Nephron progenitor cell (in vitro differentiated cells): ENCODE data around the gene ACSL4.
A peak's percentile ranks its signal among the peaks of the same experiment; 100 is the strongest.

ENCODE experiments used
- DNase-seq: peaks from one replicate; pipeline ENCODE4 v3.0.0; 2021
- H3K27ac Mint-ChIP-seq: 2 replicates; pipeline ENCODE4 v1.8.0; 2021; ENCODE audit warnings: mild to moderate bottlenecking, moderate library complexity, mixed read lengths
- H3K27me3 Mint-ChIP-seq: 2 replicates; pipeline ENCODE4 v1.8.0; 2021; ENCODE audit warnings: mild to moderate bottlenecking, low read depth, mixed read lengths; ENCODE audit not compliant: poor library complexity
- H3K36me3 Mint-ChIP-seq: 2 replicates; pipeline ENCODE4 v1.8.0; 2021; ENCODE audit warnings: low read depth, mixed read lengths
- H3K4me1 Mint-ChIP-seq: 2 replicates; pipeline ENCODE4 v1.8.0; 2021; ENCODE audit warnings: mixed read lengths
- H3K4me3 Mint-ChIP-seq: 2 replicates; pipeline ENCODE4 v1.8.0; 2021; ENCODE audit warnings: mild to moderate bottlenecking, moderate library complexity, mixed read lengths
- H3K9me3 Mint-ChIP-seq: 2 replicates; pipeline ENCODE4 v1.8.0; 2021; ENCODE audit warnings: mild to moderate bottlenecking, moderate library complexity, mixed read lengths
- CTCF ChIP-seq: fragments of 200-600 bp; sonication (generic); IDR thresholded peaks from 2 replicates; pipeline ENCODE4 v1.5.0; 2021; ENCODE audit warnings: antibody characterized with exemption

Gene ACSL4

DNA sequence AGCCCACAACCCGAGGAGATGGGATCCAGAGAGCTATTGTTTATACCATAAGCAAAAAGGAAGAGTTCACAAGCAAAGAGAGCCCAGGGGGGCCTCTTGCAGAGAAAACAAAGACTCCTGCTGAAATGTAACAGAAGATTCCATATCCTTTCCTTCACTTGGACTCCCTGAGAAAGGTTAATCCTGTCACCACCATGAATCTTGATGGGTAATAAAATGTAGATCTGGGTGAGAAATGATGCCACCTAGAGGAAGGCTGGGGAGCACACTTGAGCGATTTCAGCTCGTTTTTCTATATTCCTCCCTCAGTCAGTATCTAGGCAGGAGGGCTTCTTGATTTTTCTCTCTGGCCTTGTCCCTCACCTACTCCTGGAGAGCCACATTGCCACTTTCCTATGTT, 97.9 kb downstream of the ACSL4 start:
- Mint-ChIP-seq H3K9me3 (no peaks in the 10 kb centered on the region), H3K27ac (peak overlapping the region; percentile 47), H3K27me3 (no peaks in the 10 kb centered on the region), H3K4me3 (no peak overlapping the region), H3K36me3 (peaks cover 16% of the 10 kb centered on the region), H3K4me1 (peaks cover 19% of the 10 kb centered on the region)
- TF ChIP-seq CTCF = peak; percentile 57
- DNase-seq = peak; percentile 33

- Mint-ChIP-seq H3K36me3 (peaks cover 6% of the 10 kb centered on the region), H3K27ac (no peak overlapping the region), H3K4me3 (no peak overlapping the region), H3K27me3 (no peaks in the 10 kb centered on the region), H3K4me1 (peaks cover 19% of the 10 kb centered on the region), H3K9me3 (peaks cover 2% of the 10 kb centered on the region)
- TF ChIP-seq CTCF = peak; percentile 70
- DNase-seq = peak; percentile 40
These were observed 100.1 kb downstream of the ACSL4 start for GRCh38 chrX:109632906-109633504.

GRCh38 chrX:109629310-109629709, 103.7 kb downstream of the ACSL4 start:
- no peak overlapping the region for H3K4me3 Mint-ChIP-seq
- H3K4me1 Mint-ChIP-seq = peaks cover 6% of the 10 kb centered on the region
- peaks cover 20% of the 10 kb centered on the region for H3K9me3 Mint-ChIP-seq
- no peak overlapping the region for H3K27ac Mint-ChIP-seq
- TF ChIP-seq CTCF = no peak
- H3K27me3 Mint-ChIP-seq = no peaks in the 10 kb centered on the region
- DNase-seq = no peak
- H3K36me3 Mint-ChIP-seq = peaks cover 10% of the 10 kb centered on the region

- Mint-ChIP-seq H3K9me3 (peaks cover 20% of the 10 kb centered on the region), H3K4me1 (peaks cover 19% of the 10 kb centered on the region), H3K36me3 (peaks cover 10% of the 10 kb centered on the region), H3K27me3 (peaks cover 3% of the 10 kb centered on the region), H3K4me3 (no peak overlapping the region), H3K27ac (no peak overlapping the region)
- DNase-seq = no peak
- TF ChIP-seq CTCF = no peak
These were observed 106.4 kb downstream of the ACSL4 start for GRCh38 chrX:109626637-109627036.

DNA sequence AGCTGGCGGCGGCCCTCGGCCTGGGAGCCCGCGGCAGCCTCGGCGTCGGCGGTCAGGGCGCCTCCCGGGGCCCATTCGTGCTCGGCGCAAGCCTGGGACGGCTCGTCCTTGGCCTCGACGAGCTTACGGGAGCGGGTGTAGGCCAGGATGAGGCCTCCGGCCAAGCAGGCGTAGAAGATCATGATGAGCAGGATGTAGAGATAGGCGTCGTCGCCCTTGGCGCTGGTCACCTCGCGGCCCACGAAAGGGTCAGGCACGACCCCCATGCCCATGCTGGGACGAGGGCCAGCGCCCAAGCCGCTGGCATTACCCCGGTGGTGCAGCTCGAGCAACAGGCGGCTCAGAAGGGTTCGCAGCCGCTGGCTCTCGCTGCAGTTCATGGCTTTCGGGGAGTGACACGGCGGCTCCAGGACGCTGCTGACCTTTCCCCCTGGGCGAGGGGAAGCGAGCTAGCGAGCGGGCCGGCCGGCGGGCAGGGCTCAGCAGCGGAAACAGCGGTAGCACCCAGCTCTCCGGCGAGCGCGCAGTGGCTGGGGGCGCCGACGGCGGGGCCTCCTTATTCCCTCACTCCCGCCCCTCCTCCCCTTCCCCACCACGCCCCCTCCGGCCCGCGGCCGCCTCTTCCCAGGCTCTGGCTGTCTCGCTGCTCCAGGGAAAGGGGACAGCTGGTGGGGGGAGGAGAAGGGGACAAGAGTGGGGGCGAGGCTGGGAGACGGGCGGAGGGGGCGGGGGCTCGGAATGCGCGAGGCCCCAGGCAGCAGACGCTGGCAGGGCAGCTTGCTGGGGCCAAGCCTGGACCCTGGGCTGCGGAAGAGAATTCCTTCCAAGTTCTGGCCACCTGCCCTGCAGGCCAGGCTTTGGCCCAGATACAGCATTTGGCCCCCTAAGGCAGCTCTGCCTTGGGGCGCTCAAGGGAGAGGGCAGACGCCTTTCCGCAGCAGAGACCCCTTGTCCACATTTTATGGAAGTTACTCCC, 108.1 kb downstream of the ACSL4 start, which contains the start of gene KCNE5:
KCNE5 (minus strand) TSS at position 532 of the 976 bp plus-strand sequence; CDS start at position 380, 152 bp downstream.
- Mint-ChIP-seq H3K27ac (no peak within 1 kb of the TSS), H3K4me1 (peaks cover 36% of the 10 kb centered on the region), H3K27me3 (peaks cover 3% of the 10 kb centered on the region), H3K4me3 (peak within 1 kb of the TSS; percentile 69), H3K36me3 (peaks cover 10% of the 10 kb centered on the region), H3K9me3 (peaks cover 20% of the 10 kb centered on the region)
- no peak for TF ChIP-seq CTCF
- DNase-seq = peak; percentile 89
